ENCODE results near the gene REPS2.

Gene REPS2

DNA sequence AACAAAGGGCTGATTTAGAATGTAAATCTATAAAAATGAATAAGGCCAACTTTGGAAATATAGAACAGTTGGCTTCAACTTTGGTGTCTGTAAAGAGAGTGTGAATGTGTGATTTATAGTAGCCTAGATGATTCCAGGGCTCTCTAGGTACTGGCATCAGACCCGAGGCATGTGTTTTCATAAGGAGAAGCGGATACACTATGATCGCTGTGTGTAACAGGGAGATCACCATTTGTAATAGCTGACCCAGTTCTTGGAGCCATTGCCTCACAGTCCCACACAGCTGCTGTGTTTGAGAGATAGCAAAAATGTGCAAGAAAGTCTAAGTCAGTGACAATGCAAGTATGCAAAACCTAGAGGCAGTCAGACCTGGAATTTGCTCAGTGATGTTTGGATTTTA is 135.1 kb downstream of the REPS2 start:
- H2BK5ac ChIP-seq (ENCODE audit: low read depth, low read length, poor library complexity), result no peak overlapping the region
- H3K23ac ChIP-seq (ENCODE audit: low read length), result no peak overlapping the region
- H4K8ac ChIP-seq (ENCODE audit: low read depth, low read length), result no peak overlapping the region
- H3K18ac ChIP-seq (ENCODE audit: low read length), result no peak overlapping the region
- no peak overlapping the region for H2AK5ac ChIP-seq (ENCODE audit: low read length)
- no peak overlapping the region for H4K91ac ChIP-seq (ENCODE audit: low read depth, low read length)
- H3K4me3 ChIP-seq (ENCODE audit: low read depth, low read length), result no peak overlapping the region
- no peaks in the 10 kb centered on the region for H3K27me3 ChIP-seq (ENCODE audit: insufficient read depth, low read length)
- H3K79me1 ChIP-seq (ENCODE audit: low read length), result no peaks in the 10 kb centered on the region
- H3K79me2 ChIP-seq (ENCODE audit: control insufficient read depth, insufficient read depth, low read length, poor library complexity), result no peaks in the 10 kb centered on the region
- no peak overlapping the region for H3K4ac ChIP-seq (ENCODE audit: low read depth, low read length)
- no peak overlapping the region for H3K4me2 ChIP-seq (ENCODE audit: low read length)
- H3K9me3 ChIP-seq (ENCODE audit: insufficient read depth, low read depth, low read length), result no peaks in the 10 kb centered on the region
- no peaks in the 10 kb centered on the region for H3K4me1 ChIP-seq (ENCODE audit: control insufficient read depth in 1 of 2, insufficient read depth in 2 of 2, low read length in 2 of 2)
- no CpG with 5 or more reads among the region's 3 CpGs for WGBS (ENCODE audit: extremely low coverage, insufficient coverage, insufficient read length)
- no peak overlapping the region for H3K27ac ChIP-seq (ENCODE audit: low read depth, low read length)
- no peak overlapping the region for H2AFZ ChIP-seq (ENCODE audit: insufficient read depth, low read length, poor library complexity)
- H3K36me3 ChIP-seq (ENCODE audit: control insufficient read depth in 1 of 2, insufficient read depth in 2 of 2, low read length in 2 of 2), result no peaks in the 10 kb centered on the region
- no peak overlapping the region for H3K9ac ChIP-seq (ENCODE audit: low read length)
- no peak overlapping the region for H2BK120ac ChIP-seq (ENCODE audit: insufficient read depth, low read length, poor library complexity)
- peak; percentile 9 to 28 for DNase-seq
- no peak overlapping the region for H2BK12ac ChIP-seq (ENCODE audit: low read length)
- no peak overlapping the region for H3K14ac ChIP-seq (ENCODE audit: low read length)
- no peak overlapping the region for H4K12ac ChIP-seq (ENCODE audit: low read depth, low read length)

DNA sequence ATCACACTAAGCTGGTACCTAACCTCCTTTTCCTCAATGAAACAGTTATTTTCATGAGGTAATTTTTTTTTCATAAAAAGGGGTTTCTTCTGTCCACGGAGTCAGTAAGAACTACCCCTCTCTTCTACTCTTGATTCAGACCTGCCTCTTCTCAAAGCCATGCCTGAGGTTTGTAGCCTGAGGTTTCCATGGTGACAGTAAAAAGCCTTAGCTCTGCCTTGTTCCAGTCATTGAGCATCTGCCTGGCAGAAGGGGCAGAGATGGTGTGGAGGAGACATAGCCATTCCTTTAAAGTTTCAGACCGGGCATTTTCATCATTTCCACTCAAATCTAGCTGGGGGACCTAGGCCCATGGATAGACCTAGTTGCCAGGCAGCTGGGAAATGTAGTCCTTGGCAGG is 135.5 kb downstream of the REPS2 start:
- no peak overlapping the region for H3K23ac ChIP-seq (ENCODE audit: low read length)
- H3K27ac ChIP-seq (ENCODE audit: low read depth, low read length), result no peak overlapping the region
- no peaks in the 10 kb centered on the region for H3K9me3 ChIP-seq (ENCODE audit: insufficient read depth, low read depth, low read length)
- no peak overlapping the region for H3K14ac ChIP-seq (ENCODE audit: low read length)
- no peaks in the 10 kb centered on the region for H3K4me1 ChIP-seq (ENCODE audit: control insufficient read depth in 1 of 2, insufficient read depth in 2 of 2, low read length in 2 of 2)
- H3K4ac ChIP-seq (ENCODE audit: low read depth, low read length), result no peak overlapping the region
- no peak overlapping the region for H2BK120ac ChIP-seq (ENCODE audit: insufficient read depth, low read length, poor library complexity)
- H2AFZ ChIP-seq (ENCODE audit: insufficient read depth, low read length, poor library complexity), result no peak overlapping the region
- WGBS (ENCODE audit: extremely low coverage, insufficient coverage, insufficient read length), result no CpG with 5 or more reads among the region's 2 CpGs
- no peak overlapping the region for H3K9ac ChIP-seq (ENCODE audit: low read length)
- no peak overlapping the region for H3K4me2 ChIP-seq (ENCODE audit: low read length)
- no peaks in the 10 kb centered on the region for H3K36me3 ChIP-seq (ENCODE audit: control insufficient read depth in 1 of 2, insufficient read depth in 2 of 2, low read length in 2 of 2)
- H3K18ac ChIP-seq (ENCODE audit: low read length), result no peak overlapping the region
- H3K27me3 ChIP-seq (ENCODE audit: insufficient read depth, low read length), result no peaks in the 10 kb centered on the region
- no peak overlapping the region for H2BK5ac ChIP-seq (ENCODE audit: low read depth, low read length, poor library complexity)
- no peak overlapping the region for H2AK5ac ChIP-seq (ENCODE audit: low read length)
- no peak for DNase-seq
- no peak overlapping the region for H4K91ac ChIP-seq (ENCODE audit: low read depth, low read length)
- H3K79me1 ChIP-seq (ENCODE audit: low read length), result no peaks in the 10 kb centered on the region
- no peak overlapping the region for H3K4me3 ChIP-seq (ENCODE audit: low read depth, low read length)
- no peaks in the 10 kb centered on the region for H3K79me2 ChIP-seq (ENCODE audit: control insufficient read depth, insufficient read depth, low read length, poor library complexity)
- no peak overlapping the region for H4K8ac ChIP-seq (ENCODE audit: low read depth, low read length)
- no peak overlapping the region for H2BK12ac ChIP-seq (ENCODE audit: low read length)
- no peak overlapping the region for H4K12ac ChIP-seq (ENCODE audit: low read depth, low read length)

DNA sequence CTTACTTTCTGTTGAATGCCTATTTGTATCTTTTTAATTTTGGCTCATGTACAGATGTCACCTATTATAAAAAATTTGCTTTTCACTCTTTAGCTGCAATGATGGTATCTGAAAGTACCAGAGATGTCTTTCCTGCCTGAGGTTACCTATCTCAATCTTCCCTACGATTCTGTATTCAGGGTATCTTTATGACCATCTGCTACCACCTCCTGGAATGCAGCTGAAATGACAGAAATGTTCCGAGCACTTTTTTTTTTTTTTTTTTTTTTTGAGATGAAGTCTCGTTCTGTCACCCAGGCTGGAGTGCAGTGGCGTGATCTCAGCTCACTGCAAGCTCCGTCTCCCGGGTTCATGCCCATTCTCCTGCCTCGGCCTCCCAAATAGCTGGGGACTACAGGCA is 136.4 kb downstream of the REPS2 start:
- Histone ChIP-seq H4K12ac (ENCODE audit: low read depth, low read length) (no peak overlapping the region), H3K79me2 (ENCODE audit: control insufficient read depth, insufficient read depth, low read length, poor library complexity) (no peaks in the 10 kb centered on the region), H3K4me1 (ENCODE audit: control insufficient read depth in 1 of 2, insufficient read depth in 2 of 2, low read length in 2 of 2) (no peaks in the 10 kb centered on the region), H3K4ac (ENCODE audit: low read depth, low read length) (no peak overlapping the region), H3K36me3 (ENCODE audit: control insufficient read depth in 1 of 2, insufficient read depth in 2 of 2, low read length in 2 of 2) (no peaks in the 10 kb centered on the region), H3K79me1 (ENCODE audit: low read length) (no peaks in the 10 kb centered on the region), H3K14ac (ENCODE audit: low read length) (no peak overlapping the region), H3K27ac (ENCODE audit: low read depth, low read length) (no peak overlapping the region), H4K91ac (ENCODE audit: low read depth, low read length) (no peak overlapping the region), H3K27me3 (ENCODE audit: insufficient read depth, low read length) (no peaks in the 10 kb centered on the region), H2BK12ac (ENCODE audit: low read length) (no peak overlapping the region), H3K9me3 (ENCODE audit: insufficient read depth, low read depth, low read length) (no peaks in the 10 kb centered on the region), H2AFZ (ENCODE audit: insufficient read depth, low read length, poor library complexity) (no peak overlapping the region), H3K4me2 (ENCODE audit: low read length) (no peak overlapping the region), H2AK5ac (ENCODE audit: low read length) (no peak overlapping the region), H2BK120ac (ENCODE audit: insufficient read depth, low read length, poor library complexity) (no peak overlapping the region), H3K4me3 (ENCODE audit: low read depth, low read length) (no peak overlapping the region), H4K8ac (ENCODE audit: low read depth, low read length) (no peak overlapping the region), H3K9ac (ENCODE audit: low read length) (no peak overlapping the region), H3K18ac (ENCODE audit: low read length) (no peak overlapping the region), H2BK5ac (ENCODE audit: low read depth, low read length, poor library complexity) (no peak overlapping the region), H3K23ac (ENCODE audit: low read length) (no peak overlapping the region)
- WGBS (ENCODE audit: extremely low coverage, insufficient coverage, insufficient read length), result no CpG with 5 or more reads among the region's 7 CpGs
- DNase-seq, result peak in 1 of 2 donors; percentile 18

DNA sequence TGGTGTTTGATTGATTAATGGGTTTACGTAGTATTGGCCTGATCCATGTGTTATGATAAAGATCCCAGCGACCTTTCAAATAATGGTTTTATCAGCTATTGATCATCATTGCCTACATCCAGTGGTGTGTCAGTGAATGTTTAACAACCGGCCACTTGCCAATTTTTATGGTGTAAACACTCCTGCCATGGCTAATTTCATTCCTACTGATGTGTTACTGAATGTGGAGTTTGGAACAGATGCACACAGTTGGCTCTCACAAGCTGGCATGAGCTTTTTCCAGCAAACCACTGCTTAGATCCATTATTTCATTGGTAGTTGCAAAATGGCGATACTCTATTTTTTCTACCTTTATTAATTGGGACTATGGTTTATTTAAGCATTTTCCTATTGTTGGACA is 139.9 kb downstream of the REPS2 start:
- no peak overlapping the region for H4K91ac ChIP-seq (ENCODE audit: low read depth, low read length)
- no peak overlapping the region for H3K18ac ChIP-seq (ENCODE audit: low read length)
- H4K12ac ChIP-seq (ENCODE audit: low read depth, low read length), result no peak overlapping the region
- no peaks in the 10 kb centered on the region for H3K36me3 ChIP-seq (ENCODE audit: control insufficient read depth in 1 of 2, insufficient read depth in 2 of 2, low read length in 2 of 2)
- H2AFZ ChIP-seq (ENCODE audit: insufficient read depth, low read length, poor library complexity), result no peak overlapping the region
- no peak for DNase-seq
- H3K4me2 ChIP-seq (ENCODE audit: low read length), result no peak overlapping the region
- H3K23ac ChIP-seq (ENCODE audit: low read length), result no peak overlapping the region
- no peaks in the 10 kb centered on the region for H3K9me3 ChIP-seq (ENCODE audit: insufficient read depth, low read depth, low read length)
- H2BK120ac ChIP-seq (ENCODE audit: insufficient read depth, low read length, poor library complexity), result no peak overlapping the region
- H2BK12ac ChIP-seq (ENCODE audit: low read length), result no peak overlapping the region
- no peaks in the 10 kb centered on the region for H3K79me1 ChIP-seq (ENCODE audit: low read length)
- H3K4me1 ChIP-seq (ENCODE audit: control insufficient read depth in 1 of 2, insufficient read depth in 2 of 2, low read length in 2 of 2), result no peaks in the 10 kb centered on the region
- no peak overlapping the region for H3K9ac ChIP-seq (ENCODE audit: low read length)
- H3K27me3 ChIP-seq (ENCODE audit: insufficient read depth, low read length), result no peaks in the 10 kb centered on the region
- H2AK5ac ChIP-seq (ENCODE audit: low read length), result no peak overlapping the region
- H2BK5ac ChIP-seq (ENCODE audit: low read depth, low read length, poor library complexity), result no peak overlapping the region
- H3K14ac ChIP-seq (ENCODE audit: low read length), result no peak overlapping the region
- no peak overlapping the region for H3K4me3 ChIP-seq (ENCODE audit: low read depth, low read length)
- no peak overlapping the region for H4K8ac ChIP-seq (ENCODE audit: low read depth, low read length)
- H3K4ac ChIP-seq (ENCODE audit: low read depth, low read length), result no peak overlapping the region
- no peak overlapping the region for H3K27ac ChIP-seq (ENCODE audit: low read depth, low read length)
- no CpG with 5 or more reads among the region's 4 CpGs for WGBS (ENCODE audit: extremely low coverage, insufficient coverage, insufficient read length)
- H3K79me2 ChIP-seq (ENCODE audit: control insufficient read depth, insufficient read depth, low read length, poor library complexity), result no peaks in the 10 kb centered on the region

DNA sequence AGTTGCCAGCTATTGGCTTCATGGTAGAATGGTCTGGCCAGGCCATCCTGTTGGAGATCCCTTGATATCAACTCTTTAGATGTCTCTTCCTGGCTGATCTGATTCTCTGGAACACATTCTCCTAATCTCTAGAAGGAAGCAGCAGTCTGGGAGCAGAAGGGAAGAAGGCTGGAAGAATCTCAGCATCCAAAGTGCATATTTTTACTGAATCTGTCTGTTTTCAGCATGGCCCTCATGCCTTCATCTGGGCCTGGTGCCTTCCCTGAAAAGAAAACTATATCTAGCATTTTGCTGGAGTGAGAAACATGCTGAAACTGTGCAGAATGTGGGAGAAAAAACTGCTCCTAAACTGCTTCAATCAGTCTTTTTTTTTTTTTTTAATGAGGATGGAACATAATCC is 148.7 kb downstream of the REPS2 start:
- DNase-seq, result no peak
- Histone ChIP-seq H3K23ac (ENCODE audit: low read length) (no peak overlapping the region), H2BK120ac (ENCODE audit: insufficient read depth, low read length, poor library complexity) (no peak overlapping the region), H3K9me3 (ENCODE audit: insufficient read depth, low read depth, low read length) (no peaks in the 10 kb centered on the region), H4K91ac (ENCODE audit: low read depth, low read length) (no peak overlapping the region), H3K4me2 (ENCODE audit: low read length) (no peak overlapping the region), H3K27me3 (ENCODE audit: insufficient read depth, low read length) (no peaks in the 10 kb centered on the region), H4K8ac (ENCODE audit: low read depth, low read length) (no peak overlapping the region), H3K14ac (ENCODE audit: low read length) (no peak overlapping the region), H2BK5ac (ENCODE audit: low read depth, low read length, poor library complexity) (no peak overlapping the region), H2AK5ac (ENCODE audit: low read length) (no peak overlapping the region), H3K79me1 (ENCODE audit: low read length) (no peaks in the 10 kb centered on the region), H3K18ac (ENCODE audit: low read length) (no peak overlapping the region), H2AFZ (ENCODE audit: insufficient read depth, low read length, poor library complexity) (no peak overlapping the region), H3K4ac (ENCODE audit: low read depth, low read length) (no peak overlapping the region), H3K4me1 (ENCODE audit: control insufficient read depth in 1 of 2, insufficient read depth in 2 of 2, low read length in 2 of 2) (no peaks in the 10 kb centered on the region), H3K36me3 (ENCODE audit: control insufficient read depth in 1 of 2, insufficient read depth in 2 of 2, low read length in 2 of 2) (no peaks in the 10 kb centered on the region), H2BK12ac (ENCODE audit: low read length) (no peak overlapping the region), H3K4me3 (ENCODE audit: low read depth, low read length) (no peak overlapping the region), H3K79me2 (ENCODE audit: control insufficient read depth, insufficient read depth, low read length, poor library complexity) (no peaks in the 10 kb centered on the region), H3K27ac (ENCODE audit: low read depth, low read length) (no peak overlapping the region), H4K12ac (ENCODE audit: low read depth, low read length) (no peak overlapping the region), H3K9ac (ENCODE audit: low read length) (no peak overlapping the region)

Measured in trophoblast cell (in vitro differentiated cells and primary cell).